Jurkat, Clone E6-1 (cell line): Measurements from ENCODE around the gene TCEAL1. TPM values are rescaled to one million over a fixed set of nuclear protein-coding genes. Genes with fewer than 3 reads are reported as not detected.
"Not testable (repeated sequence)": the region's sequence is repeated elsewhere in the genome, so short reads cannot be mapped to it uniquely, and the experiment has no call there.

ENCODE experiments used
- DNase-seq: peaks from one replicate; pipeline ENCODE4 v3.0.0-alpha.2; 2011; ENCODE audit warnings: low read depth, low spot score
- H3K4me3 ChIP-seq: 2 replicates; pipeline ENCODE4 v1.5.1; 2011; ENCODE audit warnings: mild to moderate bottlenecking, low read length, control low read depth, moderate library complexity
- polyA plus RNA-seq: library from polyadenylated mRNA; unstranded; fragments of >200 nt; gene quantifications from one replicate; pipeline ENCODE4 v1.2.1, GENCODE V29; 2012; ENCODE audit warnings: missing spikeins; ENCODE audit not compliant: insufficient read length, insufficient read depth

TCEAL1 gene
- 13.3 TPM for polyA plus RNA-seq

- H3K4me3 ChIP-seq: peak within 1 kb of the TSS; percentile 65
- DNase-seq: peak; percentile 28
Observed at GRCh38 chrX:103628386-103629317, at the start of gene TCEAL1. Gene TCEAL1 (plus strand): TSS chrX:103628975. CDS start chrX:103629917, 942 bp downstream.

- no peak overlapping the region for H3K4me3 ChIP-seq
- DNase-seq: no peak
Observed at GRCh38 chrX:103584596-103584995, 44.2 kb upstream of the TCEAL1 start.

- H3K4me3 ChIP-seq: peak within 1 kb of the TSS; percentile 40
- DNase-seq: no peak
Observed at GRCh38 chrX:103585411-103586313, 43.1 kb upstream of the TCEAL1 start, which contains the start of gene TCEAL4. Gene TCEAL4 (plus strand): TSS chrX:103585515. CDS start chrX:103586676, 1,161 bp downstream.

GRCh38 chrX:103586314-103586646, 42.5 kb upstream of the TCEAL1 start:
- DNase-seq: no peak
- no peak overlapping the region for H3K4me3 ChIP-seq

GRCh38 chrX:103586659-103587058, 42.1 kb upstream of the TCEAL1 start:
- H3K4me3 ChIP-seq: no peak overlapping the region
- no peak for DNase-seq

- not testable (repeated sequence) for DNase-seq, H3K4me3 ChIP-seq
Observed at GRCh38 chrX:103592295-103592694, 36.5 kb upstream of the TCEAL1 start.

- not testable (repeated sequence) for DNase-seq, H3K4me3 ChIP-seq
Observed at GRCh38 chrX:103595202-103595601, 33.6 kb upstream of the TCEAL1 start.

GRCh38 chrX:103607364-103608305, 21.1 kb upstream of the TCEAL1 start, which contains the start of gene TCEAL3:
Gene TCEAL3 (plus strand): TSS chrX:103607963. CDS start chrX:103609065, 1,102 bp downstream.
- peak within 1 kb of the TSS; percentile 43 for H3K4me3 ChIP-seq

GRCh38 chrX:103608306-103608963, 20.3 kb upstream of the TCEAL1 start:
- peak overlapping the region; percentile 43 for H3K4me3 ChIP-seq
- DNase-seq: no peak

More at GRCh38 chrX:103607364-103608305, 21.1 kb upstream of the TCEAL1 start, which contains the start of gene TCEAL3:
- no peak for DNase-seq

- H3K4me3 ChIP-seq: no peak overlapping the region
- no peak for DNase-seq
Observed at GRCh38 chrX:103610282-103610681, 18.5 kb upstream of the TCEAL1 start.

- DNase-seq: no peak
- H3K4me3 ChIP-seq: no peak overlapping the region
Observed at GRCh38 chrX:103613362-103613890, 15.3 kb upstream of the TCEAL1 start.

GRCh38 chrX:103614999-103615398, 13.8 kb upstream of the TCEAL1 start:
- no peak overlapping the region for H3K4me3 ChIP-seq
- no peak for DNase-seq

- no peak for DNase-seq
- no peak overlapping the region for H3K4me3 ChIP-seq
Observed at GRCh38 chrX:103615781-103616371, 12.9 kb upstream of the TCEAL1 start.

GRCh38 chrX:103616676-103617186, 12.0 kb upstream of the TCEAL1 start:
- DNase-seq: no peak
- H3K4me3 ChIP-seq: no peak overlapping the region

- H3K4me3 ChIP-seq: no peak overlapping the region
- DNase-seq: no peak
Observed at GRCh38 chrX:103624111-103624510, 4.7 kb upstream of the TCEAL1 start.

- H3K4me3 ChIP-seq: no peak overlapping the region
- no peak for DNase-seq
Observed at GRCh38 chrX:103626855-103627254, 1.9 kb upstream of the TCEAL1 start.
